DOHH2 (cell line): Measurements from ENCODE around the gene ANGEL1.

Experiments used
- H3F3A ChIP-seq: fragments of 200-600 bp; sonication (generic), shearing (Covaris generic); 2 replicates; pipeline ENCODE4 v1.6.0; 2016; ENCODE audit warnings: antibody characterized with exemption, mild to moderate bottlenecking; ENCODE audit not compliant: control insufficient read depth, insufficient read depth
- H3K27ac ChIP-seq: fragments of 200-600 bp; sonication (generic); 2 replicates; pipeline ENCODE4 v1.5.1; 2014; ENCODE audit warnings: low read depth, mild to moderate bottlenecking, low read length, moderate library complexity
- H3K27me3 ChIP-seq: fragments of 200-600 bp; sonication (generic); 2 replicates; pipeline ENCODE4 v1.6.1; 2014; ENCODE audit warnings: mild to moderate bottlenecking, low read length, mixed read lengths; ENCODE audit not compliant: control insufficient read depth
- H3K36me3 ChIP-seq: fragments of 200-600 bp; sonication (generic); 2 replicates; pipeline ENCODE4 v1.6.1; 2014; ENCODE audit warnings: mild to moderate bottlenecking, low read length, moderate library complexity, mixed read lengths; ENCODE audit not compliant: control insufficient read depth
- H3K4me1 ChIP-seq: fragments of 200-600 bp; sonication (generic); 2 replicates; pipeline ENCODE4 v1.6.1; 2014; ENCODE audit warnings: mild to moderate bottlenecking, low read length, mixed read lengths; ENCODE audit not compliant: control insufficient read depth
- H3K4me2 ChIP-seq: fragments of 200-600 bp; sonication (generic); 2 replicates; pipeline ENCODE4 v1.6.0; 2014; ENCODE audit warnings: mild to moderate bottlenecking, low read length, moderate library complexity
- H3K4me3 ChIP-seq: fragments of 200-600 bp; sonication (generic); 2 replicates; pipeline ENCODE4 v1.5.1; 2014; ENCODE audit warnings: mild to moderate bottlenecking, low read length, mixed read lengths
- H3K79me2 ChIP-seq: fragments of 200-600 bp; sonication (generic); 2 replicates; pipeline ENCODE4 v1.6.1; 2014; ENCODE audit warnings: mild to moderate bottlenecking, low read length, mixed read lengths; ENCODE audit not compliant: control insufficient read depth
- H3K9me2 ChIP-seq: fragments of 200-600 bp; sonication (generic); replicated peaks from 2 replicates; pipeline ENCODE4 v1.6.1; 2014; ENCODE audit warnings: mild to moderate bottlenecking, low read length, mixed read lengths; ENCODE audit not compliant: control insufficient read depth
- H3K9me3 ChIP-seq: fragments of 200-600 bp; sonication (generic); 2 replicates; pipeline ENCODE4 v1.6.1; 2014; ENCODE audit warnings: antibody characterized with exemption, low read length, mixed read lengths; ENCODE audit not compliant: control insufficient read depth, insufficient read depth
- H4K20me1 ChIP-seq: fragments of 200-600 bp; sonication (generic); 2 replicates; pipeline ENCODE4 v1.6.0; 2014; ENCODE audit warnings: low read depth, mild to moderate bottlenecking, antibody characterized with exemption, low read length, moderate library complexity; ENCODE audit not compliant: control insufficient read depth, insufficient read depth
- EZH2phosphoT487 ChIP-seq: fragments of 200-600 bp; sonication (generic); IDR thresholded peaks from 2 replicates; pipeline ENCODE4 v1.6.1; 2017; ENCODE audit warnings: borderline replicate concordance, mild to moderate bottlenecking, antibody characterized with exemption, low read length, moderate library complexity, mixed read lengths
- TF ChIP-seq, protein P1 (sequence below): fragments of 200-600 bp; sonication (generic); IDR thresholded peaks from one replicate; pipeline ENCODE4 v1.5.1; 2014; ENCODE audit warnings: antibody characterized with exemption, mild to moderate bottlenecking, low read depth, low read length; ENCODE audit not compliant: poor library complexity, severe bottlenecking

Gene ANGEL1

DNA sequence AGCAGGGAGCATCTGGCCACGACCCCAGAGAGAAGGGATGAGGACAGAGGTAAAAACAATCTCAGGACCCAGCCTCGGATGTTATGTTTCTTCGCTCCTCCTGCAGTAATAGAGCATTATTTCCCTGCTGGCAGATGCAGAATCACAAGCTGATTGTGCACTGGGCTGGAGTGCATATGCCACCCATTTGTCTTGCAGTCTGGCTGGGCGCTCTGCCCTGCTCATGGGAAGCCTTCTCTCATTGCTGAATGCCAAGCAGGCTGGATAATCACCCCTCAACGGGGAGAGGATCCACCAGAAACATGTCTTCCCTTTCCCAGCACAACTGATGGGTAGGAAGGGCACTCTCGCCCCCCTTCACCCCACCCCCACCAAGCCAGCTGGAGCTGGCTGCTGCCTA is 59.9 kb downstream of the ANGEL1 start:
- Histone ChIP-seq H3K9me2 (no peaks in the 10 kb centered on the region), H3K36me3 (no peaks in the 10 kb centered on the region), H3K27me3 (no peaks in the 10 kb centered on the region), H4K20me1 (no peaks in the 10 kb centered on the region), H3K9me3 (no peaks in the 10 kb centered on the region), H3K27ac (no peak overlapping the region), H3K4me3 (no peak overlapping the region), H3K79me2 (no peaks in the 10 kb centered on the region), H3K4me1 (no peaks in the 10 kb centered on the region), H3F3A (no peaks in the 10 kb centered on the region), H3K4me2 (no peak overlapping the region)
- TF ChIP-seq EZH2phosphoT487, result no peak
- TF ChIP-seq, protein P1, sequence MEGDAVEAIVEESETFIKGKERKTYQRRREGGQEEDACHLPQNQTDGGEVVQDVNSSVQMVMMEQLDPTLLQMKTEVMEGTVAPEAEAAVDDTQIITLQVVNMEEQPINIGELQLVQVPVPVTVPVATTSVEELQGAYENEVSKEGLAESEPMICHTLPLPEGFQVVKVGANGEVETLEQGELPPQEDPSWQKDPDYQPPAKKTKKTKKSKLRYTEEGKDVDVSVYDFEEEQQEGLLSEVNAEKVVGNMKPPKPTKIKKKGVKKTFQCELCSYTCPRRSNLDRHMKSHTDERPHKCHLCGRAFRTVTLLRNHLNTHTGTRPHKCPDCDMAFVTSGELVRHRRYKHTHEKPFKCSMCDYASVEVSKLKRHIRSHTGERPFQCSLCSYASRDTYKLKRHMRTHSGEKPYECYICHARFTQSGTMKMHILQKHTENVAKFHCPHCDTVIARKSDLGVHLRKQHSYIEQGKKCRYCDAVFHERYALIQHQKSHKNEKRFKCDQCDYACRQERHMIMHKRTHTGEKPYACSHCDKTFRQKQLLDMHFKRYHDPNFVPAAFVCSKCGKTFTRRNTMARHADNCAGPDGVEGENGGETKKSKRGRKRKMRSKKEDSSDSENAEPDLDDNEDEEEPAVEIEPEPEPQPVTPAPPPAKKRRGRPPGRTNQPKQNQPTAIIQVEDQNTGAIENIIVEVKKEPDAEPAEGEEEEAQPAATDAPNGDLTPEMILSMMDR, result no peak

DNA sequence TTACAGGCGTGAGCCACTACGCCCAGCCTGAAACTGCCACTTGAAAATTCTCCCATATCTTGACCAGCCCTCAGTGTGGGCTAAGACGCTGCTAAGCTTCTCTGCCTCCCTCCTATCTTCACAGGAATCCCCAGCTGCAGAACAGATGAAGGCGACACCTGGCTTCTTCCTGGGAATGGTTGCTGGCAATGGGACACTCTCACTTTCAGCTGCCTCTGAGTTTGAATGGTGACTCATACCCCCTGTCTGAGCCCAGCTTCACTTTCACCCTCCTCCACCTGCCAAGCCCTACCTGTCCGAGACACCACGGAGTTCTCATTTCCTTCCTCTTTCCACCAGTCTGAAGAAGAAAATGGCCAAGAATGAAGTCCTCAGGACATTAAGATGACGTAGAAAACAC is 69.7 kb downstream of the ANGEL1 start:
- no peaks in the 10 kb centered on the region for H3F3A ChIP-seq
- no peaks in the 10 kb centered on the region for H3K79me2 ChIP-seq
- no peaks in the 10 kb centered on the region; the same call in 1 of the 2 replicates for H3K9me3 ChIP-seq
- no peak overlapping the region for H3K27ac ChIP-seq
- H3K4me3 ChIP-seq, result no peak overlapping the region
- no peak overlapping the region for H3K4me2 ChIP-seq
- no peaks in the 10 kb centered on the region for H3K4me1 ChIP-seq
- TF ChIP-seq, protein P1, result no peak
- no peak for TF ChIP-seq EZH2phosphoT487
- H3K36me3 ChIP-seq, result no peaks in the 10 kb centered on the region
- no peaks in the 10 kb centered on the region for H3K27me3 ChIP-seq
- H4K20me1 ChIP-seq, result no peaks in the 10 kb centered on the region
- no peaks in the 10 kb centered on the region for H3K9me2 ChIP-seq

DNA sequence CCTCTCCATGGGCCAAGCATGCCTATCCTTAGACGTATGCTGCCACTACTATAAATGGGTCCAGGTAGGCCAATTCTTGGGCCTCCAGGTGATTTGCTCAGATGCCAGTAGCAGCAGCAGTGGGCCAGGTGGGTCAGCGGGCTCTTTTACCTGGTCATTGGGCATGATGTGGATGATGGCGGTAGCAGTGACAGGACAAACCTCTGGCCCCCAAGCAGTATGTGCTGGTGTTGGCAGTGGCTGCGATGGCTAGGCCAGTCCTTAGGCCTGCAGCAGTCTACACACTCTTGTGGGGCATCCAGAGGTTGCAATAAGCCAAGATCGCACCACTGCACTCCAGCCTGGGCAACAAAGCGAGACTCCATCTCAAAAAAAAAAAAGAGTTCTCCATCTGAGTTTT is 70.5 kb downstream of the ANGEL1 start:
- Histone ChIP-seq H3K9me3 (no peaks in the 10 kb centered on the region; the same call in 1 of the 2 replicates), H3K4me1 (no peaks in the 10 kb centered on the region)

More for the DNA sequence above, 70.5 kb downstream of the ANGEL1 start:
- H4K20me1 ChIP-seq, result no peaks in the 10 kb centered on the region
- H3K36me3 ChIP-seq, result no peaks in the 10 kb centered on the region
- H3K4me2 ChIP-seq, result no peak overlapping the region
- TF ChIP-seq EZH2phosphoT487, result no peak
- TF ChIP-seq, protein P1, result no peak
- H3K27me3 ChIP-seq, result no peaks in the 10 kb centered on the region
- H3F3A ChIP-seq, result no peaks in the 10 kb centered on the region
- no peak overlapping the region for H3K27ac ChIP-seq
- H3K79me2 ChIP-seq, result no peaks in the 10 kb centered on the region
- H3K4me3 ChIP-seq, result no peak overlapping the region
- no peaks in the 10 kb centered on the region for H3K9me2 ChIP-seq
